ENCODE results near the gene NTMT1. TPM values are rescaled to one million over a fixed set of nuclear protein-coding genes. Genes with fewer than 3 reads are reported as not detected.
"Not testable (repeated sequence)": the region's sequence is repeated elsewhere in the genome, so short reads cannot be mapped to it uniquely, and the experiment has no call there.

NTMT1 gene
- total RNA-seq, 2 donors from 2014 or later = 39.3 to 51.9 TPM

- Mint-ChIP-seq H3K27me3 (ENCODE audit: low read depth) (no peaks in the 10 kb centered on the region), H3K27ac (no peak overlapping the region), H3K4me1 (ENCODE audit: low read depth) (peaks cover 26% of the 10 kb centered on the region), H3K4me3 (no peak overlapping the region), H3K9me3 (peaks cover 0 to 2% of the 10 kb centered on the region in 2 donors), H3K36me3 (ENCODE audit: insufficient read depth in 2 of 2) (no peaks in the 10 kb centered on the region)
- DNase-seq (no peak), ATAC-seq (replicated peaks in 1 of 2) (no peak)
Measured at GRCh38 chr9:129587487-129588262, 38.3 kb upstream of the NTMT1 start.

- H3K27me3 Mint-ChIP-seq (ENCODE audit: low read depth) = peaks cover 8% of the 10 kb centered on the region
Measured at GRCh38 chr9:129590466-129590865, 35.5 kb upstream of the NTMT1 start.

GRCh38 chr9:129591916-129592315 is 34.0 kb upstream of the NTMT1 start:
- Mint-ChIP-seq H3K36me3 (ENCODE audit: insufficient read depth in 2 of 2) (no peaks in the 10 kb centered on the region), H3K4me1 (ENCODE audit: low read depth) (peaks cover 6% of the 10 kb centered on the region), H3K4me3 (no peak overlapping the region), H3K27ac (no peak overlapping the region), H3K27me3 (ENCODE audit: low read depth) (peaks cover 15% of the 10 kb centered on the region), H3K9me3 (no peaks in the 10 kb centered on the region)
- ATAC-seq (replicated peaks in 1 of 2) (no peak), DNase-seq (no peak)

More at GRCh38 chr9:129590466-129590865, 35.5 kb upstream of the NTMT1 start:
- ATAC-seq (replicated peaks in 1 of 2) (no peak), DNase-seq (no peak)
- Mint-ChIP-seq H3K9me3 (no peaks in the 10 kb centered on the region), H3K36me3 (ENCODE audit: insufficient read depth in 2 of 2) (no peaks in the 10 kb centered on the region), H3K4me3 (no peak overlapping the region), H3K4me1 (ENCODE audit: low read depth) (peaks cover 5% of the 10 kb centered on the region), H3K27ac (no peak overlapping the region)

GRCh38 chr9:129592790-129593189 is 33.2 kb upstream of the NTMT1 start:
- not testable (repeated sequence) for H3K27ac Mint-ChIP-seq

GRCh38 chr9:129594632-129595031 is 31.3 kb upstream of the NTMT1 start:
- Mint-ChIP-seq H3K27me3 (ENCODE audit: low read depth) (peaks cover 15% of the 10 kb centered on the region), H3K4me3 (no peak overlapping the region), H3K4me1 (ENCODE audit: low read depth) (peaks cover 13% of the 10 kb centered on the region), H3K9me3 (no peaks in the 10 kb centered on the region), H3K36me3 (ENCODE audit: insufficient read depth in 2 of 2) (no peaks in the 10 kb centered on the region), H3K27ac (no peak overlapping the region)
- ATAC-seq (replicated peaks in 1 of 2) (no peak), DNase-seq (no peak)

More at GRCh38 chr9:129592790-129593189, 33.2 kb upstream of the NTMT1 start:
- ATAC-seq (replicated peaks in 1 of 2); H3K4me3 Mint-ChIP-seq; H3K9me3 Mint-ChIP-seq; DNase-seq; H3K4me1 Mint-ChIP-seq (ENCODE audit: low read depth); H3K36me3 Mint-ChIP-seq (ENCODE audit: insufficient read depth in 2 of 2): not testable (repeated sequence)
- H3K27me3 Mint-ChIP-seq (ENCODE audit: low read depth) = peaks cover 15% of the 10 kb centered on the region

- H3K4me3 Mint-ChIP-seq = peak overlapping the region in 1 of 2 donors; percentile 3
- H3K4me1 Mint-ChIP-seq (ENCODE audit: low read depth) = peaks cover 13% of the 10 kb centered on the region
- ATAC-seq (replicated peaks in 1 of 2) = no peak
- H3K9me3 Mint-ChIP-seq = no peaks in the 10 kb centered on the region
- no peak overlapping the region for H3K27ac Mint-ChIP-seq
- peaks cover 15% of the 10 kb centered on the region for H3K27me3 Mint-ChIP-seq (ENCODE audit: low read depth)
- H3K36me3 Mint-ChIP-seq (ENCODE audit: insufficient read depth in 2 of 2) = no peaks in the 10 kb centered on the region
- no peak for DNase-seq
Measured at GRCh38 chr9:129595311-129595741, 30.6 kb upstream of the NTMT1 start.

- Mint-ChIP-seq H3K4me1 (ENCODE audit: low read depth) (peaks cover 13% of the 10 kb centered on the region), H3K4me3 (peak overlapping the region; percentile 23 to 63), H3K9me3 (no peaks in the 10 kb centered on the region), H3K36me3 (ENCODE audit: insufficient read depth in 2 of 2) (no peaks in the 10 kb centered on the region), H3K27me3 (ENCODE audit: low read depth) (peaks cover 15% of the 10 kb centered on the region), H3K27ac (no peak overlapping the region)
- DNase-seq = no peak
- no peak for ATAC-seq (replicated peaks in 1 of 2)
Measured at GRCh38 chr9:129595903-129596540, 29.9 kb upstream of the NTMT1 start.

- no peak for DNase-seq
- H3K36me3 Mint-ChIP-seq (ENCODE audit: insufficient read depth in 2 of 2) = no peaks in the 10 kb centered on the region
- H3K9me3 Mint-ChIP-seq = no peaks in the 10 kb centered on the region
- peaks cover 13% of the 10 kb centered on the region for H3K4me1 Mint-ChIP-seq (ENCODE audit: low read depth)
- peak; percentile 11 to 18 for ATAC-seq (replicated peaks in 1 of 2)
- H3K27ac Mint-ChIP-seq = no peak overlapping the region
- peak overlapping the region; percentile 23 to 63 for H3K4me3 Mint-ChIP-seq
- peaks cover 15% of the 10 kb centered on the region for H3K27me3 Mint-ChIP-seq (ENCODE audit: low read depth)
Measured at GRCh38 chr9:129596541-129597331, 29.2 kb upstream of the NTMT1 start.

GRCh38 chr9:129597355-129598088 is 28.4 kb upstream of the NTMT1 start:
- Mint-ChIP-seq H3K4me3 (peak overlapping the region; percentile 46 to 56), H3K36me3 (ENCODE audit: insufficient read depth in 2 of 2) (no peaks in the 10 kb centered on the region), H3K27ac (peak overlapping the region; percentile 5), H3K27me3 (ENCODE audit: low read depth) (peaks cover 15% of the 10 kb centered on the region), H3K4me1 (ENCODE audit: low read depth) (peaks cover 13% of the 10 kb centered on the region), H3K9me3 (no peaks in the 10 kb centered on the region)
- peak; percentile 44 to 54 for DNase-seq
- peak; percentile 70 to 71 for ATAC-seq (replicated peaks in 1 of 2)

GRCh38 chr9:129598089-129598596 is 27.8 kb upstream of the NTMT1 start:
- no peaks in the 10 kb centered on the region for H3K36me3 Mint-ChIP-seq (ENCODE audit: insufficient read depth in 2 of 2)
- peak overlapping the region; percentile 5 for H3K27ac Mint-ChIP-seq
- DNase-seq (no peak), ATAC-seq (replicated peaks in 1 of 2) (peak in 1 of 2 donors; percentile 14)
- H3K4me3 Mint-ChIP-seq = peak overlapping the region; percentile 46 to 56
- H3K27me3 Mint-ChIP-seq (ENCODE audit: low read depth) = peaks cover 15% of the 10 kb centered on the region
- peaks cover 13% of the 10 kb centered on the region for H3K4me1 Mint-ChIP-seq (ENCODE audit: low read depth)
- H3K9me3 Mint-ChIP-seq = no peaks in the 10 kb centered on the region

- ATAC-seq (replicated peaks in 1 of 2) = no peak
- no peak for DNase-seq
- peaks cover 2% of the 10 kb centered on the region for H3K27me3 Mint-ChIP-seq (ENCODE audit: low read depth)
- H3K4me1 Mint-ChIP-seq (ENCODE audit: low read depth) = peaks cover 17% of the 10 kb centered on the region
- H3K4me3 Mint-ChIP-seq = no peak overlapping the region
- H3K36me3 Mint-ChIP-seq (ENCODE audit: insufficient read depth in 2 of 2) = no peaks in the 10 kb centered on the region
- no peak overlapping the region for H3K27ac Mint-ChIP-seq
- no peaks in the 10 kb centered on the region for H3K9me3 Mint-ChIP-seq
Measured at GRCh38 chr9:129601082-129601674, 24.8 kb upstream of the NTMT1 start.
